NT2/D1 (cell line): ENCODE measurements around the gene MRPL22.

Source experiments
- SUZ12 ChIP-seq: IDR thresholded peaks from 2 replicates; pipeline ENCODE4 v1.6.1; 2011; ENCODE audit not compliant: insufficient read length, insufficient read depth; ENCODE audit errors: extremely low read depth
- YY1 ChIP-seq: IDR thresholded peaks from 2 replicates; pipeline ENCODE4 v1.6.1; 2011; ENCODE audit not compliant: insufficient read length, insufficient read depth

- TF ChIP-seq SUZ12 (no peak), YY1 (no peak)
Measured at GRCh38 chr5:154999865-155000264, 59.0 kb downstream of the MRPL22 start.
